Inflammatory macrophage (primary cell): Measurements from ENCODE around the gene AKT1S1.
A peak's percentile ranks its signal among the peaks of the same experiment; 100 is the strongest.

Experiments used
- DNase-seq, 2 donors: peaks; one replicate each; pipeline ENCODE4 v3.0.0-alpha.2; 2020 to 2022

The AKT1S1 gene

GRCh38 chr19:49852631-49853126 lies 24.5 kb downstream of the AKT1S1 start:
- no peak for DNase-seq

DNA sequence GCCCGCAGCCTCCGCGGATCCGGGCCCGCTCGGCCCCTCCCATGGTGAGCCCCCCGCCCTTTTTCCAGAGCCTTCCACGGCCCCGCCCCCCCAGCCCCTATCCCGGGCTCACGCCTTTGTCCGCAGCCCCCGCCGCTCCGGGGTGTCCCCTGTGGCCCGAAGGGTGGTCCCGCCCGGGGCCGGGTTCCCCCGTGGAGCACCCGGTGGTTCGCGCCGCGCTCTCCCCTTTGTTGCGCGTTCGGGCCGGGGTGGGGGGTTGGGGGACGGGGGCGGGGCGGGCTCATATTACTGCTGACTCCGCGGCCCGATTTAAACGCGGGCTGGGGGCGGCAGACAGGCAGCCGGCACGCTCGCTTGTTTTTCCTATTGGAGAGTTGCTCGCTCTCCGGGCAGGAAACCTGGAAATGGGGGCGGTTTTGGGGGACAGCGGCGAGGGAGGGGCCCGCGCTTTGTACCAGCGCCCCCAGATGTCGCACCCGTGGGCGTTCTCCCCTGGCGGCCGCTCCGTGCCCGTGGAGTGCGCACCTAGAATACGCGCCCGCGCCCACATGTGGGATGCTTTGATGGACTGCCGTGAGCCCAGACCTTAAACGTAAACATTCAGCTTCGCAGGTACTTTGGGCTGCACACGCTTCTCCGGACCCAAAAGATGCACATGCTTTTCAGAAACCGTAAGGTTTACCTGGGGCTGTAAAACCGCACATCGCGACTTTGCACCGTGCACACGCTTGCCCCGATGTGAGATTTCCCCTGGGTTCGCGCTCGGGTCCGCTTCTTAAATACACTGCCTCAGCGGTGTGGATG lies 25.5 kb downstream of the AKT1S1 start:
- no peak for DNase-seq

DNA sequence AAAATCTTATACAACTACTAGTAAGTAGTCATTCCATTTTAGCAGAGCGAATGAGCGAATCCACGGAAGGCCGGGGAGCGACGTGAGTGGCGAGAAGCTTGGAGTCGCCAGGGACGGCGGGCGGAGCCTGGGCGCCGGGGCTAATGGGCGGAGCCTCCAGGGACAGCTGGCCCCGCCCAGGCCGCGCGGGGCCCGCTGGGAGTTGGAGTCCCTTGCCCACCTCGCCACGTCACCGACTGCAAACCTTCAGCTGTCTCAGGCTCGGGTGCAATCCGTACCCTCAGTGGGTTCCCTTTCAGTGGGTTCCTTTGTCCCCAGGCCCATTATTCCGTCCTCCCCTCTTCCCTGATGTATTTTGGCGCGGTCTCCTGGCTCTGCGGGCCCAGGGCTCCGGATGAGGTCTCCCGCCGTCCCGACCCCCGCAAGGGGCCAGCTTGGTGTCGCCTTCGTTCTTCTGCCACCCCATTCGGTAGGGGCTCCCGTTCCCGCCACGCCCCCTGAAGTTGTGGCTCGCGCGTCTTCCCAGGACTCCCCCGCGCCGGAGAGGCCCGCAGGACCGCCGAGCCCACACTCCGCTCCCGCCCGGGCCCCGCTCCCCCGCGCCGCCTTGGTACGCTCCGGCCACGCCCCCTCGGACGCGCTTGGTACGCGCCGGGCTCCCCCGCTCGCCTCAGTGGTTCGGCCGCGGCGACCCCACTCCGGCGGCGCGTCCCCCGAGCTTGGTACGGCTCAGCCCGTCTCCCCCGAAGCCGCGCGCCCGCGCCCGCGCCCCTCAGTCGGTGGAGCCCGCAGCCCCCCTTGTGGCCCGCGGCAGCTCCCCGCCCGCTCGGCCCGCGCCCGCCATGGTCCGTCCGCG lies 26.4 kb downstream of the AKT1S1 start, which contains the start of gene PTOV1:
TSS of gene PTOV1 (plus strand) at position 673 of the 856 bp plus-strand sequence.
- peak; percentile 93 to 95 for DNase-seq

DNA sequence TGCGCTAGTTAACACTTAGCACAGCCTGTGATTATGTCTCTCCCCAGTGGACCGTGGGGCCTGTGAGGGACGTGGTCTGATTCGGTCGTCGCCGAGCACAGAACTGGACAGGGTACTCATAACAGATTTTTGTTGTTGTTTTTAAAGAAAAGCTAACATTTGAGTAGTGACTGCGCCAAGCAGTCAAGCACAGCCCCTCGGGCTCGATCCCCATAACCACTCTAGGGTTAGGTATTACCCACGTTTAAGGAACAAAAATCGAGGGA lies 27.0 kb downstream of the AKT1S1 start:
- DNase-seq, result no peak

- no peak for DNase-seq
Observed at GRCh38 chr19:49849433-49850220, 27.5 kb downstream of the AKT1S1 start.

DNA sequence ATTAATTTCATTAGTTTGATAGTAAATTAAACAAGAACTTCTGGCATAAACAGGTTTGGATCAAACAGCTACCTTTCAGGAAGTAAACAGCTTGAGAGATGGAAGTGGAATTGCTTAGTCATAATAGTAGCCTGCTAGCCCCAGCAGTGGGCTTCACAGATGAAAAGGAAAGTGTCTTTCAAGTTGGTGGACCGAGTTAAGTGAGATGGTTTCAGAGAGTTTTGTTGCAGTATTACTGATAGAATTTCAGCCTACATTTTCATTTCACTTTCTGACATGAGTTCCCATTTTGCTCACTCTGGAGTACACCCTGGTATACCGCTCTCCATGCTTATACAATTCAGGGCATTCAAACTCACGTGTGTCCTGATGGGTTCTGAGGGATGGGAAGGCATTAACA lies 28.2 kb downstream of the AKT1S1 start:
- no peak for DNase-seq

- peak; percentile 72 to 74 for DNase-seq
Observed at GRCh38 chr19:49847731-49848696, 29.1 kb downstream of the AKT1S1 start.

GRCh38 chr19:49846408-49846807 lies 30.7 kb downstream of the AKT1S1 start:
- no peak for DNase-seq

GRCh38 chr19:49845414-49845813 lies 31.7 kb downstream of the AKT1S1 start:
- no peak for DNase-seq

DNA sequence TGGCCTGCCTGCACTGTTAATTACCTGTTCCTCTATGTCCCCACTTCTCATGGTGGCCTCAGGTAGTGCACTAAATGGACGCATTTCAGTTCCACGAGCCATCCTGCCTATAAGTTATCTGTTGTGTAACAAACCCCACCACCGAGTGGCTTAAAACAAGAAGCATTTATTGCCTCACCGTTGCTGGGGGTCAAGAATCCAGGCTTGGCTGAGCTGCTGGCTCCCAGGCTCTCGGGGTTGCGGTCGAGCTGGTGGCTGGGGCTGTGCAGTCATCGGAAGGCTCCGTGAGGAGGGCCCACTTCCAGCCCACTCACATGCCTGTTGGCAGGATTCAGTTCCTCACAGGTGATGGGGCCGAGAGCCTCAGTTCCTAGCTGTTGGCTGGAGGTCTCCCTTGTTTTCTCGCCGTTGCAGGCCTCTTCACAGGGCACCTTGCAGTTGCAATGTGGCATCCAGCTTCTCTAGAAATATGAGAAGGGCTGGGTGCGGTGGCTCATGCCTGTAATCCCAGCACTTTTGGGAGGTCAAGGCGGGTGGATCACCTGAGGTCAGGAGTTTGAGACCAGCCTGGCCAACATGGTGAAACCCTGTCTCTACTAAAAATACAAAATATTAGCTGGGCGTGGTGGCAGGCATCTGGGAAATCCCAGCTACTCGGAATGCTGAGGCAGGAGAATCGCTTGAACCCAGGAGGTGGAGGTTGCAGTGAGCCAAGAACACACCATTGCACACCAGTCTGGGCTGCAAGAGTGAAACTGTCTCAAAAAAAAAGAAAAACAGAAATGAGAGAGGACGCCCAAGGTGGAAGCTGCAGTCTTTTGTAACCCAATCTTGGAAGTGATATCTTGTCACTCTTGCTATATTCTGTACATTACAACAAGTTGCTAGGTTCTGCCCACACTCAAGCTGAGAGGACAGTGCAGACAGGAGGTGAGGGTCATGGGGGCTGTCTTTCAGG lies 32.7 kb downstream of the AKT1S1 start:
- peak; percentile 36 to 54 for DNase-seq

DNA sequence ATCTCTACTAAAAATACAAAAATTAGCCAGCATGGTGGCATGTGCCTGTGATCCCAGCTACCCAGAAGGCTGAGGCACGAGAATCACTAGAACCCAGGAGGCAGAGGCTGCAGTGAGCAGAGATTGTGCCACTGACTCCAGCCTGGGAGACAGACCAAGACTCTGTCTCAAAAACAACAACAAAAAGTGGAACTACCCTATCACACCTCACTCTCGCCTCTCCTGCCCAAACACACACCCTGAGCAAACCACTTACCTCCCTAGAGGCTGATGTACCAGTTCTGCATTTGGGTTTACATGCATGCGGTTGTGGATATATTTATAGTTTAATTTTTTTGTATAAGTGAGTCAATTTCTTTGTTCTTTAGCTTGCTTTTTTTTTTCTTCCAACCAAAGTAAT lies 33.9 kb downstream of the AKT1S1 start:
- DNase-seq, result no peak

DNA sequence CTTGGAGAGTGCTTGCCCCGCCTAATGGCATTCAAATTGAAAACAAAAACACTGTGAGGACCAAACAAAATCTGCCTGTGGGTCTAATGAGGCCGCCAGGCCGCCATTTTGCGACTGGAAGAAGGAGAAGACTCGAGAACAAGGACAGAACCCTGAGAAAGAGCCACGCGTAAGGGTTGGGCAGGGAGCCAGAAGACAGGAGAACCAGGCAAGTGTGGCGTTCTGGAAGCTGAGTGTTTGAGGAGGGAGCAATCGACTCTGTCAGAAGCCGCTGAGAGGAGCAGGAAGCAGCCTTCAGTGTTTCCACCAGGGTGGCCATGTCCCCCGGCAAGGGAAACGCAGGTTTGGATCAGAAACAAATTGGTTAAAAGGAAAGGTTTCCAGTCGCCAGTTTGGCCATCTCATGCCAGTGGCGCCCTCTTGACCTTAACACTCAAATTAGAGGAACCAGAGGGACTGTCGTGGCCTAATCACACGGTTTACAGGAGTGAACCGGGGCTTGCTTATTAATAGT lies 36.4 kb downstream of the AKT1S1 start:
- no peak for DNase-seq

- DNase-seq, result no peak
Observed at GRCh38 chr19:49840321-49840720, 36.8 kb downstream of the AKT1S1 start.

GRCh38 chr19:49839713-49840112 lies 37.4 kb downstream of the AKT1S1 start:
- DNase-seq, result no peak

- no peak for DNase-seq
Observed at GRCh38 chr19:49838885-49839588, 38.1 kb downstream of the AKT1S1 start.

DNA sequence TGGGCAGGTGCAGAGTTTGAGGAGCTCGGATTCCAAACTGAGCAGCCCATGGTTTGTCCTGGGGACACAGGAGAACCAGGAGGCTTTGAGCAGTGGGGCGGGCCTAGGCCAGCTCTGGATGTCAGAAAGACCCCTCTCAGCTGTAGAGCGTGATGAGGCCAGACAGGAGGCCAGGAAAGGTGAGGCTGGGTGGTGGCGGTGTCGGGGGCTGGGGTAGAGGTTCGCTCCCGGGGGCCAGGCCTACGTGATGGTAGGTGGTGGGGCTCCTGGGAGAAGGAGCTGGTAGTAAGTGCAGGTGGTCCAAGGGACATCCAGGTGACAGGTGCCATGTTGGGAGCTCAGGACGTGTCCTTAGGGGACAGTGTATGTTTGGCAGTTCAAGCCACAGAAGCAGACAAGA lies 39.7 kb downstream of the AKT1S1 start:
- DNase-seq, result no peak

DNA sequence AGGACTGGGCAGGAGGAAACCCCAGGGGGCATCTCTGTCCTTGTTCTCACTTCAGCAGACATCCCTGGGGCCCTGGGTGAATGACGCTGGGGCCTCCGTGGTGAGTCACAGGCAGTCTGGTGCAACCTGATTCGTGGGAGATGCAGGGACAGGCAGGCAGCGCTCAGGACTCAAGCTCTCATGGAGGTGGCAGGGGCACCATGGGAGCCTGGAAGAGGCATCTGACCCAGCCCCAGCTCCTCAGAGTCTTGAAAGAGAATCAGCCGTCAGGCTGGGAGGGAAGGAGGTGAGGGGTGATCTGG lies 40.2 kb downstream of the AKT1S1 start:
- DNase-seq, result no peak

GRCh38 chr19:49836176-49837008 lies 40.8 kb downstream of the AKT1S1 start:
- no peak for DNase-seq

DNA sequence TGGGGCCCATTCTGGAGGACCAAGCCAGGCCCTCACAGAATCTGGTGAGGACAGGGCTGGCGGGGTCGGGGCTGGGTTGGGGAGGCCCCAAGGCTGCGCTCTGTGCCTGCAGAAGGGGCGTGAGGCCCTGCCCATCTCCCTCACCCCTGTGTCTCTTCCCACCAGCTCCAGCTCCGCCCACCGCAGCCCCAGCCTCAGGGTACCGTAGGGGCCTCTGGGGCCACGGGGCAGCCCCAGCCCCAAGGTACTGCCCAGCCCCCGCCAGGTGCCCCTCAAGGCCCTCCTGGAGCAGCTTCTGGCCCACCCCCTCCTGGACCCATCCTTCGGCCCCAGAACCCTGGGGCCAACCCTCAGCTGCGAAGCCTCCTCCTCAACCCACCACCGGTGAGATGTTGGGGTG lies 41.6 kb downstream of the AKT1S1 start:
- DNase-seq, result no peak
